KG1 (cell line): ENCODE data around the gene NCBP2.
A peak's percentile ranks its signal among the peaks of the same experiment; 100 is the strongest.

Experiments used
- DNase-seq: peaks from one replicate; lab custom pipeline; 2025; lab: John Stamatoyannopoulos, UW

The NCBP2 gene

DNA sequence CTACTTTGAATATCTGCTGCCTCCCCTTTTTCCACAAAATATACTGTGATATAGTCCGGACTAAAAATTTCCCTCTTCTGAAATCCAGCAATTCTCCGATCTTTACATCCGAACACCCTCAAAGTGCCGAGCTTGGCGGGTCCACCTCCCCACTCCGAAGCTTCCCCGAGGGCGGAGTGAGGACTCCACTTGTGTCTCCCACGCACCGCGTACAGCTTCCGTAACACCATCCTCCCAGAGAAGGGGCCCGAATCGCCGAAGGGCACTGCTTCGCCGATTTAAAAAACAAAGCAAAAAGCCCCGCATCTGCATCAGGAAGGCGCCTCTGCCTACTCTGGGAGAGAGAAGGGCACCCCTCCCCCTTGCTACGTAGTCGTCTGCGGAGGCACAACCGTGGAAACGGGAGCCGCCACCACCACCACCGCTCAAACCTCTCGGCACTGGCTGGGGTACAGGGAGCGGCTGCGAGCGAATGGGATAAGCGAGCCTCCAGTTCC, 551 bp downstream of the NCBP2 start:
- peak; percentile 72 for DNase-seq

DNA sequence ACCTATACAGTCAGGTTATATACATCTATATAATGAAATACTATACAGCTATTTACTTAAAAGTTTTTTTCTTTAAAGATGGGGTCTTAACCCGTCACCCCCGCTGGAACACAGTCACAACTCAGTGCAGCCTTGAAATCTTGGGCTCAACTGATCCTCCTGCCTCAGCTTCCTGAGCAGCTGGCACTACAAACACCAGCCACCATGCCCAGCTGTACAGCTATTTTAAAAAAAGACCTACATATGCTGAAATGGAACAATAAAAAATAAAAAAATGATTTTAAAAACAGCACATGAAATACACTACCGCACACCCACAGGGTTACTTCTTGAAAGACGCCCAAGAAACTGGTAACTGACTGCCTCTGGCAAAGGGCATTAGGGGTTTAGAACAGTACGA, 3.8 kb downstream of the NCBP2 start:
- DNase-seq = no peak

DNA sequence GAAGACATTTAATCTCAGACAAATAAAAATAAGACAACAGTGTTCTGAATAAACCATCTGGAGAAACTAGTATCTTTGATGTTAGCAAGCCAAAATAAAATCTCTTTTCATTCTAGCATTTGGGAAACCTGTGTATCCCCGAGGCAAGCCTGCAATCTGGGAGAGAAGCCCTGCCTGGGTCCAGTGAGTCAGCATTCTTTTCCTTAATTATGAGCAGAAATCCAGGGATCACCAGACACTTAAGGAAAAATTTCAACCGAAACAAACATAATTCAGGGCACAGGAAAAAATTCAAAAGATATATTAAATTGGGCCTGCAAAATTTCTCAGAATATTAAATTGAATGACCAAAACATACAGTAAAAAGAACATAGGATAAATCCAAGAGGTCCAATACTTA, 4.2 kb downstream of the NCBP2 start:
- DNase-seq = no peak

DNA sequence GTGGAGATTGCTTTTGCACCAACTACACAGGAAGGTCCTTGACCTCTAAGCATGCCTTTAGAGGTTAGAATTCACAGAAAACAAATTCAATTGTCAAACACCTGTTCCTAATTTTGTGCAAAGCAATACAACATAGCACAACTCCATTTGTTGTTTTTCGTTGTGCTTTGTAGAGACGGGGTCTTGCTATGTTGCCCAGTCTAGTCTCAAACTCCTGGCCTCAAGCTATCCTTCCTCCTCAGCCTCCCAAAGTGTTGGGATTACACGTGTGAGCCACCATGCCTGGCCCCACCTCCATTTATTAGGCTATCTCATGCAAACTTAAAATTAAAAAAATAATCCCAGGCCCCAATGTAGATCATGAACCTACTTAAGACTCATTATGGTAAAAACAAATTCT, 6.0 kb downstream of the NCBP2 start:
- no peak for DNase-seq

DNA sequence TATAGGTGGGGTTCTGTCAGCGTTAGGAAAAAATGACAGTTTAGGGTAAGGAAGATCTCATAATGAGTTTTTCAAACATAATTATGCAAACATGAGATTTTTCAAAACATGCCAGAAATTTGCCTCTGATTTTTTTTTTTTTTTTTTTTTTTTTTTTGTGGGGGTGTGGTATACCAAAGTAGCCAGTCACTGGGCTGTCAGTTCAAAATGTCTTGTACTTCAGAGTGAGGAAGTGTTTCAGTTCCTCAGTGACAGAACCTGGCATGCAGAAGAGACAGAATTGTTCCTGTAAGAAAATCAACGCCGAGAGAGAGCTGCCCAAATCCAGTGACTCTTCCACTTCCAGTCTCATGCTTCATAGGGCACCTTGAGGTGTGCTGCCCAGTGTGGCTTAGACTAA, 9.7 kb downstream of the NCBP2 start:
- DNase-seq = no peak

DNA sequence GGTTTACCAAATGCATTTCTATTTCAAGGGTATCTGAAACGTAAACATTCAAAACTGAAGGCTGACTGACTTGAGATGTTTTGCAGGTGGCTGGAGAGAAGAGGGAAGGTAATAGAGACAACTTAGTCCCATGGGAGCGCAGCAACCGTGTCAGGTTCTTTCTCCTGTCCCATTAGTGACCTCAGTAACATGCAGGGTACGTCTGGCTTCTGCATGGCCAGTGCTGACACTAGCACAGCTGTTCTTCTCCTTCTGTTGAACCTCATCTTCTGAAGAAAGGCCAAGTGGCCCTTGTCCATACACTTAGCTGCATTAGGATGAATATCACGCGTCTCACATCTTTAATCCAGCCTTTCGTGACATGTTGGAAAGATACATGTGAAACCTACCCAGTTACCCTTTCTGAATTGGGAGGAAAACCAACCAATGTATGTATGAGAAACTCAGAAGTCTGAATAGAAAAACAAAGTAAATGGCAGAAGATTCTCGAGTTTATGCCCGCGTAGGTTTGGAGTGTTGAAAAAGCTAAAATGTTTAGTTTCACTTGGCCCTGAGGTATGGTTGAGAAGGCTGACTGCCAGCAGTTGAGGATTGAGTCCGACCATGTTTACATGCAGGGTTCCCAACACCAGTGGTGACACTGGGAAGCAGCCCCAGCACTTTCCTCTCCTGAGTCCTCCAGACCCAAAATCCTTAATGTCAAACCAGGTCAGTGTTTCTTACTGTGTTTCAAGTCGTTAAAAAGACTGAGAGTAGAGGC, 10.3 kb downstream of the NCBP2 start:
- DNase-seq = no peak

DNA sequence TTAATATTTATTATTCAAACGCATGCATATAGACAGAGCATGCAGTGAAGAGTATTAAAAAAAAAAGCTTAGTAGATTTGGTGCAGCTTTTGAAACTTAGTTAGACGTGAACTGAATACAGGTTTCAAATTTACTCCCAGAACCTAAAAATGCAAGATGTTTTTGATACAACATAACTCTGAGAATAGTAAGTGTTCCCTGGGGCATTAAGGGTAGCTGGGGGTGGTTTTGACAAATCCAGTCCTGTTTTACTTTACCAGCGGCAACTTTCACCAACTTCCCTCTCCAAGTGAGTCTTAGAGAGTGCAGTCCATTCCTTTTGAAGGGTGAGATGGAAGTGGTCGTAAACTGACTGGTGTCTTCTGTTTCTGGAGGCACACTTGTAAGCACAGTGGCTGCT, 11.2 kb downstream of the NCBP2 start:
- DNase-seq = no peak

DNA sequence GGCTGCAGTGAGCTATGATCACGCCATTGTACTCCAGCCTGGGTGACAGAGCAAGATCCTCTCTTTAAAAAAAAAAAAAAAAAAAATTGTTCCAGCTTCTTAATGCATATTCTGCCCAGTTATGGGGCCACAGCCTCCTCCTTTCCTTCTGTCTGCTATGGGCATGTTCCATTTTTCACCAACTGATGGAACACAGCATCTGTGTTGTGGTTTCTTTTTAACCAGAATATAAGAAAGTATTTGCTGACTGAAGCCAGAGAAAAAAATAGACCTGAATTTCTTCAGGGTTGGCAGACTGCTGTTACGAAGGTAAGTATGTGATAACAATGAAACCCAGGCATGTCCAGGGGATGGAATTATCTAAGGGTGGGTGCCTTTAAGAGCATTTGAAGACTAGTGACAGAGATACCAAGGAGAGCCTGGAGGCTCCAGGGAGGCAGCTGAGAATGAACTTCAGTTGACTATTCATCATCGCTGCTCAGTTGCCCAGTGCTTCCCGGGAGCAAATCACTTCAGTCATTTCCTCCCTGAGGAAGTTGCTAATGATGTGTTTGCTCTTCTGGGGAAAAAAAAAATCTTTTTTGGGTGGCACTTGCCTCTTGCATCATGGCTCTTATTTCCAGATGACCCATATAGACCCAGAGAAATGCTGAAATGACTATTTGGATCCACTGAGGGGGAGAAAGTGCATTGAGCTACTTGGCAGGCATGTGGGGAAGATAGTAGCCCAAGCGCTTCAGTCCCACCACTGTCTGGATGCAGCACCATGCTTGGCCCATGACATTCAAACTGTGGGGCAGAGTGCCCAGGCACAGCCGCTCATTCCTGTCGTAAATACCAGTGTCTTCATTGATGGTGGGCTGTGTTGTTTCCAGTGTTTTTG, 14.5 kb downstream of the NCBP2 start:
- no peak for DNase-seq

DNA sequence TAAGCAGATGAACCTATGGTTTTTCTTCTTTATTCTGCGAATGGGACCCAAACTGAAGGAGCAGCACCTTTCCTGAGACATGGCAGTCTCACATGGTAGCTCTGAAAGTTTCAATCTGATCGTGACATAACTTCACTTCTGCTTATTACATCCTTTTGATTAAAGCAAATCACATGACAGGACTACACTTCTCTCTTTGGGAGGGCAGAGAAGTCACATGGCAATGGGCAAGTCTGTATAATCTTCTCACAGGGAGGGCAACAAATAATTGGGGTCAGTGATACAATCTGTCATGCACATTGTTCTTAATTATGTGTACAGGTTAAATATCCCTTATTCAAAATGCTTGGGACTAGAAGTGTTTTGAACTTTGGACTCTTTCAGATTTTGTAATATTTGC, 21.6 kb downstream of the NCBP2 start:
- no peak for DNase-seq

DNA sequence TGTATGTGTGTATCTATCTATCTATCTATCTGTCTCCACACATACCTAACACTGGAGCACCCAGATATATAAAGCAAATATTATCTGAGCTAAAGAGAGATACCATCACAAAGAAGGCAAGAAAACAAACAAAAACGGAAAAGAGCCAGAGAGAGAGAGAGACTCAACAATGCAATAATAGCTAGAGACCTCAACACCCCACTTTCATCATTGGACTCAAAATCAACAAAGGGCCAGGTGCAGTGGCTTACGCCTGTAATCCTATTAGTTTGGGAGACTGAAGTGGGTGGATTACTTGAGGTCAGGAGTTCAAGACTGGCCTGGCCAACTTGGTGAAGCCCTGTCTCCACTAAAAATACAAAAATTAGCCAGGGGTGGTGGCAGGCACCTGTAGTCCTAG, 23.4 kb downstream of the NCBP2 start:
- DNase-seq = no peak

DNA sequence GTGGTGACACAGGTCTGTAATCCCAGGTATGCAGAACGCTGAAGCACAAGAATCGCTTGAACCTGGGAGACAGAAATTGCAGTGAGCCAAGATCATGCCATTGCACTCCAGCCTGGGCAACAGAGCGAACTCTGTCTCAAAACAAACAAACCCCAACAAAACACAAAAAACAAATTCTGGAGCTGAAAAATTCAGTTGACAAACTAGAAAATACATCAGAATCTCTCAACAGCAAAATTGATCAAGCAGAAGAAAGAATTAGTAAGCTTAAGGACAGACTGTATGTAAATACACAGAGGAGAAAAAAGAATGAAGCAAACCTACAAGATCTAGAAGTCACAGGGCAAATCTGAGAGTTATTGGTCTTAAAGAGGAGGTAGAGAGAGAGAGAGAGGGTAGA, 25.3 kb downstream of the NCBP2 start:
- no peak for DNase-seq

DNA sequence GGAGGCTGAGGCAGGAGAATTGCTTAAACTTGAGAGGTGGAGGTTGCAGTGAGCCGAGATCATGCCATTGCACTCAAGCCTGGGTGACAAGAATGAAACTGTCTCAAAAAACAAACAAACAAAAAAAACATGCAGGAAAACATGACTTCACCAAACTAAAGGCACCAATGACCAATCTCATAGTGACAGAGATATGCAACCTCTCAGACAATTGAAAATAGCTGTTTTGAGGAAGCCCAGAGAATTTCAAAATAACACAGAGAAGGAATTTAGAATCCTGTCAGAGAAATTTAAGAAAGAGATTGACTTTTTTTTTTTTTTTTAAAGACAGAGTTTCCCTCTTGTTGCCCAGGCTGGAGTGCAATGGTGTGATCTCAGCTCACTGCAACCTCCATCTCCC, 26.1 kb downstream of the NCBP2 start:
- no peak for DNase-seq

DNA sequence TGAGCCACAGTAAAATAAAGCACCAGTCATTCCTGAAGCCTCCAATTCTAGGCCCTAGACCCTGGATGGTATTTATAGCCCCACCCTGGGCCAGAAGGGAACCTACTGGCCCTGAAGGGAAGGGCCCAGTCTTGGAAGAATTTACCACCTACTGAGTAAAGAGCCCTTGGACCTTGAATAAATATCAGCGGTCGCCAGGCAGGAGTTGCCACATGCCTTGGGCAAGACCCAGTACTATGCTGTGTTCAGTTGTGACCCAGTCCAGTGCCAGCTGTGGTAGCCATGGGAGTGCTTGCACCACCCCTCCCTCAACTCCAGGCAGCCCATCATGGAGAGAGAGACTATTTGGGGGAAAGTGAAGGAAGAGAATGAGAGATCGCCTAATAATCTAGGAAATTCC, 27.0 kb downstream of the NCBP2 start:
- no peak for DNase-seq

DNA sequence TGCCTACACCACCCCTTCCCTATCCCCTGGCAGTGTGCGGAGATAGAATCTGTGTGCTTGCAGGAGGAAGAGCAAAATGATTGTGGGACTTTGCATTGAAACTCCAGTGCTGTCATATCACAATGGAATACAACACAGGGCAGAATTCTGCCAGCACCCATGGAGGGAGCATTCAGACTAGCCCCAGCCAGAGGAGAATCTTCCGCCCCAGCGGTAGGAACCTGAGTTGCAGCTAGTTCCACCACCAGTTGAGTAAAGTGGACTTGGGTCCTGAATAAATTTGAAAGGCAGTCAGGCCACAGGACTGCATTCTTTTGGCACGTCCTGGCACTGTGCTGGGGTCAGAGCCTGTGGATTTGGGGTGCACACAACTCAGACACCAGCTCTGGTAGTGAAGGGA, 27.5 kb downstream of the NCBP2 start:
- no peak for DNase-seq

DNA sequence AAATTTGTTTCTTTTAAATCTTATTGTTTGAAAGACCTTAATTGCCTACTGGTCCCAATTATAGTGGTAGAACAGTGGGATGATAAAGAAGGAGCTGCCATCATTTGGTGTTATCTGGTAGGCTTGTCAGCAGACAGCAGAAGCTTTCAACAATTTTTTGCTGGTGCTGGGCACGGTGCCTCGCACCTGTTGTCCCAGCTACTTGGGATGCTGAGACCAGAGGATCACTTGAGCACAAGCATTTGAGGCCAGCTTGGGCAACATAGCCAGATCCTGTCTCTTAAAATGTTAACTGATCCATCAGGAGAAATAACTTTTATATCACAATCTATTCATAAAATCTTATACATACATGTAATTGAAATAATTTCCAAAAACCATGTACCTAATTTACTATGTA, 38.6 kb downstream of the NCBP2 start:
- DNase-seq = no peak

DNA sequence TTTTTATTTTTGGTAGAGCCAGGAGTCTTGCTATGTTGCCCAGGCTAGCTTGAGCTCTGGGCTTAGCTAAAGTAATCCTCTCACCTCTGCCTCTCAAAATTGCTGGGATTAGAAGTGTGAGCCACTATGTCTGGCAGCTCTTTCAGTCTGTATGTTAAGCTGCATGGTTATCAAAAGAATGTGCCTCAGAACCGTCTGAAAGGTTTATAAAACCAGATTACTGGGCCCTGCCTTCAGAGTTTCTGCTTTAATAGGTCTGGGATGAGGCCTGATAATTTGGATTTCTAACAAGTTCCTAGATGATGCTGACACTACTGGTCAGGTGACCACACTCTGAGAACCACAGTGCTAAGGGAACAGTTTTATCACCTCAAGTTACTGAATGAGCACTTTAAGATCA, 40.0 kb downstream of the NCBP2 start:
- no peak for DNase-seq

DNA sequence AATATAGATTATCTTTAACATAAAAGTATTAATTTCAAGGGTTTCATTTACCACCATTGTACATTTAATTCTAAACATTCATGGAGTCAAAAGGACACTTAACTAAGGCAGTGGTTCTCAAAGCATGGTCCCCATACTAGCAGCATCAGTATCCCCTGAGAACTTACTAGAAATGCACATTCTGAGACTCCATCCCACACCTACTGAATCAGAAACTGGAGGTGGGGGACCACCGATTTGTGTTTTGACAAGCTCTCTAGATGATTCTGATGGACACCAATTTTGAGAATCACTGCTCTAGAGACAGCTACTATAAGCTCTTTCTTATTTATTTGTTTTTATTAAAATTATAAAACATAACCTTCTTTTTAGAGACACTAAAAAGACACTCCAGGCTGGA, 40.6 kb downstream of the NCBP2 start:
- no peak for DNase-seq

DNA sequence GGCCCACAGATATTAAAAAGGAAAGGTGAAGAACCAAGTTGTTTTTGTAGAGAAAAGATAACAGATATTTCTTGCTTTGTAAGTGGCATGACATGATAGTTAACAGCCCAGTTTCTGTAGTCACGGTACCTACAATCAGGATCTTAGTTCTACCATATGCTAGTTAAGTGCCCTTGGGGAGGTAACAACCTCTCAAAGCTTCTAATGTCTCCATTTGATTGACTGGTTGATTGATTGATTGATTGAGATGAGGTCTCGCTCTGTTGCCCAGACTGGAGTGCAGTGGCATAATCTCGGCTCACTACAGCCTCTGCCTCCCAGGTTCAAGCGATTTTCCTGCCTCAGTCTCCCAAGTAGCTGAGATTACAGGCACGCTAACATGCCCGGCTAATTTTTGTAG, 46.1 kb downstream of the NCBP2 start:
- no peak for DNase-seq

DNA sequence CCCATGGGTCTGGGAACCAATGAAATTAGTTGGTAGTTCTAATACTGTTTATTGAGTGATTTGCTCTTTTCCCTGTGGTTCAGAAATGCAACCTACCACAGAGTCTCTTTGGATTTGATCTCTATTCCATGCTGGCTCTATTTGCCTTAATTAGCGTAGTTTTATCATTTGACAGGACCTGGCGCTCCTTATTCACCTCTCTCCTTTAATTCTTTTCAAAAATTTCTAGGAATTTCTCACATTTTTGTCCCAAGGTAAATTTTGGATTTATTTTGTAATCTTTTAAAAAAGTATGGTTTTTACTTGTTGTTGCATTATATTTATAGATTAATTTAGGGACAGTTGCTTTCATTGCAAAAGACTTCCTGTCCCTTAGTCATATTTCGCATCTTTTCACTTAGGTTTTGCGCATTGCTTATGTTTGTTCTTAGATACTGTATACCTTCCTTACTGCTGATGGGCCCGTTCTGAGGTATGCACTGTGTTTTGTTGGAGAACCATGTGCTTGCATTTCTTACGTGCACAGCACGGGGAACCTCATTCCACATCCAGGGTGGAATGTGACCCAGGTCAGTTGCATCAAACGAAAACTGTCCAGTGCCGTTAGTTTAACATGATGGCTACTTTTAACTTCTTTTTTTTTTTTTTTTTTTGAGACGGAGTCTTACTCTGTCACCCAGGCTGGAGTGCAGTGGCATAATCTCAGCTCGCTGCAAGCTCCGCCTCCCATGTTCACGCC, 47.6 kb downstream of the NCBP2 start:
- DNase-seq = no peak

DNA sequence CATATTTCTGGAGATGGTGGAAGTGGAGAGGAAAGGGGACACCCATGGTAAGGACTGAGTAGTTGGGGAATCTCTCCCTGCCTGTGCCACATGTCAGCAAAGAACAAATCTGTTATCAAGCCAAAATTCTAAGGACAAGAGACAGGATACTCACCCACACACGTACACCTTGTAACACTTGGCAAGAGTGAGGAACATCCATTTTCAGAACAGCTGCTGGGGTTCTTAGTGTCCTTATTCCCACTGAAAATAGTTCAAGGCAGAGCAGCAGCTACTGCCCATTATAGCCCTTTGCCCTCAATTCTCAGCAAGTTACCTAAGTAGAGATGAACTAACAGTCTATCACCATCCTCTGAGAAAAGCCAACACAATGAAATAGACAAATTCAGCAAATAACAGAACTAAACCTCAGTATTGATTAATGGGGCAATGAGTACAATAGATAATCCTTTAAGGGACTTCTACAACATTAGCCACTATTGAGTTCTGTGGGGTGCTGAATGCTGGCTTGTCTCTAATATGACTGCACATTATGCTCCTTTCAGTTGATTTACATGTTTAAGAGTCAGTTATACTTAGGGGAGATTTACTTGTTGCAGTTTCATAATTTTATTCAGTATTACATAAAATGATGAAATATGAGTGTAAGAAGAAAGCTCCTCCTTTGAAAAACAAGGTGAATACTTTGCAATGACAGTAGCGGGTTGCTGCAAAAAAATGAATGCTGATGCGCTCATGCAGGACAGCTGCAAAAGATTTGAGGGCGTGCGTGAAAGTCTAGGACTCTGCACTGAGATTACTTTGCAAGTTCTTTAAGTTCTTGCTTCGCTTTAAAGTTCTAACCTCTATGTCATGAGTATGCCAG, 52.3 kb downstream of the NCBP2 start:
- no peak for DNase-seq

DNA sequence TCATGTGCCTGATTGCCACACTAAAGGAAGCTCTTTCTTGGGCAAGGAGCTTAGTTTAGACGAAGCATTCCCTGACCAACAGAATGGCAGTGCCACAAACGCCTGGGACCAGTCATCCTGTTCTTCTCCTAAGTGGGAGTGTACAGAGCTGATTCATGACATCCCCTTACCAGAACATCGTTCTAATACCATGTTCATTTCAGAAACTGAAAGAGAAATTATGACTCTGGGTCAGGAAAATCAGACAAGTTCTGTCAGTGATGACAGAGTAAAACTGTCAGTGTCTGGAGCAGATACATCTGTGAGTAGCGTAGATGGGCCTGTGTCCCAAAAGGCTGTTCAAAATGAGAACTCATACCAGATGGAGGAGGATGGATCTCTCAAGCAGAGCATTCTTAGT, 56.2 kb downstream of the NCBP2 start:
- DNase-seq = no peak
